Ramos (cell line): ENCODE results near the gene ETHE1.

Experiments used
- in situ Hi-C: fragments of 300-500 bp; cut with MboI; formaldehyde crosslinking; loops from one replicate; pipeline ENCODE4 v1.14.3; 2022; ENCODE audit warnings: low sequenced_read_pairs; ENCODE audit not compliant: unreplicated experiment

ETHE1 gene

DNA sequence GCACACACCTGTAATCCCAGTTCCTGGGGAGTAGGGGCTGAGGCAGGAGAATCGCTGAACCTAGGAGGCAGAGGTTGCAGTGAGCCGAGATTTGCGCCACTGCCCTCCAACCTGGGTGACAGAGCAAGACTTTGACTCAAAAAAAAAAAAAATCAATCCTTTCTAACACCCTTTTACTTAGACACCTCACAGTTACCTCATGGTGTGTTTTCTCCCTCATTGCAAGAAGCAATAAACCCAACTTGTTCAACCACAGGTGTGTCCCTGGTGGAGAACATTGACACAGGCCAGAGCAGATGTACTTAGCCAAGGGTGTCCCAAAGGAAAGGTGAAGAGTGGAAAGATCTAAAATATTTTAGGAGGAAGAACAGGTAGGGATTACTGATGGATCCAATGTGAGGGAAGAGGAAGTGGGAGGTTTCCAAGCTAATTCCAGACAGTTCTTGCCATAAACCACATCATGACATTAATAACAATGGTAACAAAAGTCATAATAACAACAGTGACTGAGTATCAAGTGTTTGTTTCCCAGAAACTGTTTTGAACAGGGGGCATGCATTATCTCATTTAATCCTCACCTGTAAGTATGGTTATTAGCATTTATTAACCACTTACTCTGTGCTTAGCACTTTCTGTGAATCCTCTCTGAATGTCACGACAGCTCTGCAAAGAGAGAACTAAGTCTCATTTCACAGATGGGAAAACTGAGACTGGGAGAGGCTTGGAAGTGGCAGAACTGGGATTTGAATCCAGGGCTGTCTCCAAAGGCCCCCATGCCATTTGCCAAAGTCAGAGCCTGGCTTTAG lies 58.4 kb downstream of the ETHE1 start:
- in situ Hi-C loops, result no loop called here

DNA sequence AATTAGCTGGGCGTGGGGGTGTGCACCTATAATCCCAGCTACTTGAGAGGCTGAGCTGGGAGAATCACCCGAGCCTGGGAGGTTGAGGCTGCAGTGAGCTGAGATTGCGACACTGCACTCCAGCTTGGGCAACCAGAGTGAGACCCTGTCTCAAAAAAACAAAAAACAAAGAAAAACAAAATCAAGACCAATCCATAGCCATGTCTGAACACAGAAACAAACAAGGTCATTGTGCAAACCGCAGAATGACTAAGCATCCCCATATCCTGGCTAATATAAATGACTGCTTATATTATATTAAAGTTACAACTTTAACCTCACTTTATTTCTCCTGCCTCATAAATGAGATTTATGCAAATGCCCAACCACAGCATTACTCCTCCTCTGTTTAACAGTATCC lies 59.3 kb downstream of the ETHE1 start:
- in situ Hi-C loops, result no loop called here

DNA sequence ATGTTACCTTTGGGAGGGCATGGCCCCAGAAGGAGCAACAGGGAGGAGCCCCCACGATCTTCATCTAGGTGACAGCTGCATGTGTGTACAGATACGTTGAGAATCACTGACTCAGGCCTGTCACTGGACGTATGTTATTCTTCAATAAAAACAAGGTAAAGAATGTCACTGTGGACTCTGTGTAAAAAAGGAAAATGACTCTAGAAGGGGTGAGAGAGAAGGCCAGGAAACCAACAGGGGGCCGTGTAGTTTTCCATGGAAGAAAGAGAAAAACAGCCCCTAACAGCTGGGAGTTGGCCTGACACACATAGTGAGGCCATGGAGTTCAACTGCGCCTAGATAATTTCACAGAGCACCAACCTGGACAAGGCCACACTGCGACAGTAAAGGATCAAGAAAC lies 59.7 kb downstream of the ETHE1 start:
- in situ Hi-C loops, result no loop called here

DNA sequence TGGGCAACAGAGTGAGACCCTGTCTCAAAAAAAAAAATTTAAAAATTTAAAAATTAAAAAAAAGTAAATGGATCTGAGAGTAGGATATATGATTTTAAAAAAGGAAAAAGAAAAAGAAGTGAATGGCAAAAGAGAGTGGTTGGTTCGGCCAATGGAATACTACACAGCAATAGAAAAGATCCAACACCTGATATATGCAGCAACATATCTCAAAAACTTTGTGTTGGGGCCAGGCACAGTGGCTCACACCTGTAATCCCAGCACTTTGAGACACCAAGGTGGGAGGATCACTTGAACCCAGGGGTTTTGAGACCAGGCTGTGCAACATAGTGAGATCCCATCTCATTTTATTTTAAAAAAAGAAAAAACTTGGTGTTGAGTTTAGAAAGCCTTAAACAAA lies 60.2 kb downstream of the ETHE1 start:
- in situ Hi-C loops, result no loop called here

DNA sequence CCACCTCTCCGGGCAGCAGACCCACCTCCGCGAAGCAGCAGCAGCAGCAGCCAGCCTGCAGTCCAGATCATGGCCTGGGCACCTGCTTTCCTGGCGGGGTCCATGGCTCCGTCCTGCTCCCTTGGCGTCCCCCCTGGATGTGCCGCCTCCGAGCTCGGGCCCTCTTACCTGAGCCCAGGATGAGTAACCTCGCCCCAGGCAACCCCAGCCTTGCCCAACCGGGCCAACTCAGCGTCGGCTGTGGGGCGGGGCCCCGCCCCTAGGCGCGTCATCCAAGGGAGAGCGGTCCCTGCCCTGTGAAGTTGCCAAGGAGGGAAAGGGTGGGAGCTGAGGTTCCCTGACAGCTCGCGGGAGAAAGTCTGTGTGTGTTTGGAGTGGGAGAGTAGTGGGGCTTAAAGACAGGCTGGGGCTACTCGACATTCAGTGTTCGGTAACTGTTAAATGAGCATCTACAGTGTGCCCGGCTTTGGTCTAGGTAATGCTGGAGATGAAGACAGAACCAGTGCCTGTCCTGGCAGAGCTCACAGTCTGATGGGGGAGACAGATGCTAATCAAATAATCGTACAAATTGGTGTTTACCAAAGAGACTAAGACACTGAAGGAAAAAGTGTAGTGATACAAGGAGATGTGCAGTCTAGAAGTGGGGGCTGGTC lies 61.4 kb downstream of the ETHE1 start, which contains the start of gene LYPD3:
Gene LYPD3, minus strand, starts transcription at position 141 of the 653 bp plus-strand sequence. Its CDS starts 37 bp downstream, at position 104.
- in situ Hi-C loops, result no loop called here

DNA sequence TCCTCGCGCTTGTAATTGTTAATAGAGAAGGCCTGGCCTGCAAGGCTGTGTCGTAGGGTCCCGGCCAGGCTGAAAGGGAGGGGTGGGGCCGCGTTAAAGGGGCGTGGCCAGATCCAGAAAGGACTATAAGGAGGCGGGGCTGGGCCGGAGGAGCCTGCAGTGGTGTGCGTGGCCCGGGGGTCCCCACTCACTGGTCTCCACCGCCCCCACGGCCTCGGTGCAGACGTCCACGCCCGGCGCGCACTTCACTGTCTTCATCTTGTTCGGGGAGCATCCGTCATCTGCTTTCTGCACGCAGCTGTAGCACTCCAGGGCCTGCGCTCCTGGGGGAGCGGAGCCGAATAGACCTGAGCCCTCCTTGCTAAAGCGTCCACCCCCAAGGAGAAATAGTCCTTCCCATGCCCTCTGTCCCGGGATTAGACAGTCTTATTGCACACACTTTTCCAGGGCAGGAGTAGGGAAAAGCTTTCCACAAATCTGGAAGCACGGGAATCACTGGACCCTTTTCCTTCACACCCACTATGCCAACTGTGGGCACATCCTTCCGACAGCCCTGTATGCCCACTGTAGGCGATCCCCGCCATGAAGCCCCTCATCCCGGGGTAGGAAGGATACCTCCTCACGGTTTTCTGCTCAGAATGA lies 62.7 kb downstream of the ETHE1 start:
- in situ Hi-C loops, result no loop called here

DNA sequence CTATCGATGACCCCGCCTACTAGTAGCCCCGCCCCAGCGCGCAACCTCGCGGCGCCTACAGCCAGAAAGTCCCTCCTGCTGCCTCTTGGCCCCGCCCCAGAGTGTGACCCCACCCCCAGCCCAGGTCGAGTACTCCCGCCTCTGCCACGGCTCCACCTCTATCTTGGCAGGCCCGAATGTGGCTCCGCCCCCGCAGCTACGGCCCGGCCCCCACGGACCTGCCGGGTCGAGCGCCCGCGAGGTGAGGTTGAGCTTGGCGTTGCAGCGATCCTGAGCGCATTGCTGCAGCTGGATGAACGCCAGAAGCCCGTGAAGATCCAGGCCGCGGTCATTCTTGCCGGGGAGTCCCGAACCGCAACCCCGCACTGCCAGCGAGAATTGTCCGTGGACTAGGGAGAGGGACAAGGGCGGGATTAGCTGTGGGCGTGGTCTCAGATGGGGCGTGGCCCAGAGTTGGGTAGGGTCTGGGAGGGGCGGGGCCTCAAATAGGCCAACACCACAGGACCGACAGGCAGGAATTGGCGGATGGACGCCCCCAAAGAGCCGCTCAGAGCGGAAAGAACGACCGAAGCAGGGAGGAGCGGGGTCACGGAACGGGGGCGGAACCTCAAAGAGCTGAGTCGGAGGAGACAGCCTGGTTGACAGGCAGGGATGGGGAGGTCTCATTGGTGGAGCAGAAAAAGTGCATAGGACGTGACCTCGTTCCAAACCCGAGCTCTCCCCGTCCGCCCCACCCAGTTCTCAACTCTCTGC lies 63.4 kb downstream of the ETHE1 start:
- in situ Hi-C loops, result no loop called here

DNA sequence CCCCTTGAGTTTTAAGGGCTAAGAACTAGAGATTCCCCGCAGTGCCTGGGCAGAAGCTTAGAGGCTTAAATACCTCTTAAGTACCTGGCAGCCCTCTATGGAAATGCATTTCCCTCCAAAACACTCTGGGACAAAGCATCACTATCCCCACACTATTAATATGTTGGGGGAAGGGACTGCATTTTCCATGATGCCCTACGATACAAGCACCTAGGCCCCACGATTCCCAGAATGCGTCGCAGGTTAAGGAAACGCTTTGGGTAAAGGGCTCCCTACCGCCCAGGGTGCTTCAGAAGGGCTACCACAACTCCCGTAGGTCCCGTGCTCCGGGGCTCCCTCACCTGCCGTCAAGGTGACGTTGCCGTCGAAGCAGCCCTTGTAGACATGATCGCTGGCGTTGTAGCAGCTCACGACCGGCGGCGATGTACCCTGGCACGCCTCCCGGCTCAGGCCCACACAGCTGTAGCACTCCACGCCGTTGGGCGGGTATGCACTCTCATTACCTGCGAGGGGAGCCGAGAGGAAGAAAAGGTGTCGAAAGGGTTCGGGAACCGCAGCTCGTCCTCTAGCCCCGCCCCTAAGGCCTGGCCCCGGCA lies 64.1 kb downstream of the ETHE1 start:
- in situ Hi-C loops, result no loop called here

DNA sequence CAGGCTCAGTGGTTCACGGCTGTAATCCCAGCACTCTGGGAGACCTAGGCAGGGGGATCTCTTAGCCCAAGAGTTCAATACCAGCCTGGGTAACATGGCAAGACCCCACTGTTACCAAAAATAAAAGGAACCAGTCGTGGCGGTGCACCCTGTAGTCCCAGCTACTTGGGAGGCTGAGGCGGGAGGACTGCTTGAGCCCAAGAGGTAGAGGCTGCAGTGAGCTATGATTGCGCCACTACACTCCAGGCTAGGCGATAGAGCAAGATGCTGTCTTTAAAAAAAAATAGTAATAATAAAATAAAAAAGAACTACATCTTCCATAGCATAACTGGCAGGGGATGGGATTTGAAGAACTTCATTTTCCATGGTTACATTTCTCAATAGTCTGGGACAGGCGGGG lies 64.6 kb downstream of the ETHE1 start:
- in situ Hi-C loops, result no loop called here

DNA sequence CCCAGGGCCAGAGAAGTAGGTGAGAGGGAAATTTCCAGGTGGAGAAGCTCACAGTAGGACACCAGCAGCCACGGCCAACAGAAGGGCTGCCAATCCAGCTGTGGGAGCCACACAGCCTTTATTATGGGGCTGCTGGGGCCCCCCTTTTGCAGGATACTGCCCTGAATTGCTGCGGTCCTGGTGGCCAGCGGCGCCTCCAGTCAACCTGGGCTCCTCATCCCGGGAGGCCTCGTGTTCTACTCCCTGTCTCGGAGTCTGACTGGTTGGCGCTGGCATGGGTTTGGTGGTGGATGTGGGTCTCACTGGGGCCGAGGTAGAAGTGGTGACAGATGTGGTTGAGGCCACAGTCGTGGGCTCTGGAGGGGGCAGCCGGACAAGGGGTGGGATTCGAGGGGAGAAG lies 65.7 kb downstream of the ETHE1 start:
- in situ Hi-C loops, result no loop called here

DNA sequence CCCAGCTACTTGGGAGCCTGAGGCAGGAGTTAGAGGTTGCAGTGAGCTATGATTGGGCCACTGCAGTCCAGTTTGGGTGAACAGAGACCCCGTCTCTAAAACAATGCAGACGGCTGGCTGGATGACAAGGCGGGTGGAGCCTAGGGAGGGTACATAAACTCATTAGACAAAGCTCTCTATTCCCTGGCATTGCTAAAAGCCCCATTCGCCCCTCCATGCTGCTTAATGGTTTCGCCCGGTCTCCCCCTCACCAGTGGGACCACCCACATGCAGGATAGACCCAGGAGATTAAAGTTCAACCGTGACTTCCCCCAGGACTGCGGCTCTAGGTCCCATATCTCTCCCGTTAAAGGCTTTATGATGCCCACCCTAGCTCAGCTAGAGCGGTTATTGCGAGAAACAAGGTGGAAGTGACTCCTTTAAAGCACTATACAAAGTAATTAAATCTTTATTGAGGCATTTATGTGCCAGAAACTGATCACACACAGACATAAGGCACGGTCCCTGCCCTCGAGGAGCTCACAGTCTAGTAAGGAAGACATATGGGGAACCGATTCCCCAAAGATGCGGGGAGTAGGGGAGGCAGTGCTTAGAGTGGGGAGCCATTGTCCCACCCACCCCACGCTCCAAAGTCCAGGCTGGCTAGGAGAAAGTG lies 66.5 kb downstream of the ETHE1 start:
- in situ Hi-C loops, result no loop called here

DNA sequence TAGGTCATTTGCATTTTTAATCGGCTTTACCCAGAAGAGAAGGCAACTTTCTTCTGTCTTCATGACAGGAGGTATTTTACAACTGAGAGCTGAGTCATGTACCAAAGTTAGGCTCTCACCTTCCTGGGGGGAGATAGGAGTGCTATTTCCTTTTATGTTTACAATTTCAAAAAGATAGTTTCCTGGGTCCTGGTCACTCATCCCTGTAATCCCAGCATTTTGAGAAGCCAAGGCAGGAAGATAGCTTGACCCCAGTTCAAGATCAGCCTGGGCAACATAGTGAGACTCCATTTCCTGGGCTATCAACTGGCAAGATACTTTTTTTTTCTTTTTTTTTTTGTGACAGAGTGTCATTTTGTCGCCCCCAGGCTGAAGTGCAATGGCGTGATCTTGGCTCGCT lies 69.2 kb downstream of the ETHE1 start:
- in situ Hi-C loops, result no loop called here
